GM19193 (cell line): ENCODE measurements around the gene TRAF3IP1.

Experiments used
- POLR2A ChIP-seq: IDR thresholded peaks from 4 replicates; pipeline ENCODE4 v1.6.1; 2011; ENCODE audit not compliant: insufficient read depth, insufficient read length; ENCODE audit errors: extremely low read depth

The TRAF3IP1 gene

GRCh38 chr2:238379096-238379810 is 58.9 kb downstream of the TRAF3IP1 start:
- no peak for TF ChIP-seq POLR2A

DNA sequence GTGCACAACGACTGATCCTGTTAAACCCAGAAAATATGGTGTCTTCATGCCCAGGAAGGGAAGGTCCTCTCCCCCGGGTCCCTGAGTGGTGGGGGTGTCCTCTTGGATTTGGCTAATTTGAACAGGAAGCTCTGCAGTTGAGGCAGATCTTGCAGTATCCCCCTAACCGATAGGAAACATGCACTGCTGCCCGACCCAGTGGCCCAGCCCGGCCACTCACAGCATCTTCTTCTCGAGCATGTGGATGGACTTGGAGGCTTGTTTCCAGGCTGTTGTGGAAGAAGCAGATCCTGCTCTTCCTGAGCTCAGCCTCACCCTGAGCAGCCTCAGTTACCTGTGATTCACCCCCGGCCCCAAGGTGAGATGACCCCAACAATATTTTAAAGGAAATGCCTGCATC is 60.0 kb downstream of the TRAF3IP1 start:
- no peak for TF ChIP-seq POLR2A

DNA sequence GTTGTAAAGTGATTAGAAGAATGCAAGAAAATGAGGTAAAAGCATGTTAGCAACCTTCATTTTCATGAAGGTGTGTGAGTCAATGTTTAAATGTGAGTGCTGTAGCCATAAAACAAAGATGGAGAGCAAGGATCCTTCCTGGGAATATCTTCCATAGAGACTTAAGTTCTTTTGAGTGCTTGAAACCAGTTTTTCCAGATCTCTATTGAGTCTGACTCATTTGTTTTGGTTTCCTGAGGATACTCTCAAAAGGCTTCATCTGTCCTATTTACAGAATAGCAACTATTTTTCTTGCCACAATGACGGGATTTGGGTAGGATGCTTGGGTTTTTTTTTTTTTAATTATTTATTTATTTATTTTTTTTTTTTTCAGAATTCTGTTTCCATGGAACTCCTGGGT is 60.5 kb downstream of the TRAF3IP1 start:
- no peak for TF ChIP-seq POLR2A

GRCh38 chr2:238381341-238382115 is 61.2 kb downstream of the TRAF3IP1 start:
- no peak for TF ChIP-seq POLR2A

DNA sequence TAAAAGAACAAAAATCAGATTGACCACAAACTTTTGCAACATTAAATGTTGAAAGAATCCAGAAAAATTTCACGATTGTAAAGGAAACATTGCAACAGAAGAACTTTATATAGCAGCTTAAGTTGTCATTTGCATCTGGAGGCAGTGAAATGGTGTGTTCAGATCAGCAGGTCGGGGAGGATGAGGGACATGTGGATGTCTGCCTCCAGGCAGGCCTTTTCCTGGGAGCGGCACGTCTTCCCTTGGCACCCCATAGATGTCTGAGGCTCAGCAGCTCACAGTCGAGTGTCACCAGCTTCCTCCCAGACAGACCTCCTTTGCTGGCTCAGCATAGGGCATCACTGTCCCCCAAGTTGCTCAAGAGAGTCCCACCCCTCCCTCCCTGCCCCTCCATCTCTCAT is 62.1 kb downstream of the TRAF3IP1 start:
- TF ChIP-seq POLR2A, result no peak

DNA sequence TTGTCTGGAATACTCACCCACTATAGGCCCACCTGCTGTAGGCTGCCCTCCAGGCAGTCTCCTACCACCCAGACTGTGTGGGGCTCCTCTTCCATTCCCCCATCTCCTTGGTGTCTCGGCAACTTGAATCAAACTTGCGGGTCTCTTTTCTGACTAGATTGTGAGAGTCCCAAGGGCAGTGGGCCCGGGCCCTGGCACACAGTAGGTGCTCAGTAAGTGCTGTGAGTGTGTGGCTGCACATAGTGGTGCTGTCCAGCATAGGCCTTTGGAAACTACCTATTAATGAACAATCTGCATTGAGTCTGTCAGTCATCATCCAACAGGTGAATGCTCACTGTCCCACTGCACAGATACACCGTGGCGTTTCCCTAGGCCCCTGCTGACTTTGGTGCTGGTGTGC is 62.8 kb downstream of the TRAF3IP1 start:
- TF ChIP-seq POLR2A, result no peak

DNA sequence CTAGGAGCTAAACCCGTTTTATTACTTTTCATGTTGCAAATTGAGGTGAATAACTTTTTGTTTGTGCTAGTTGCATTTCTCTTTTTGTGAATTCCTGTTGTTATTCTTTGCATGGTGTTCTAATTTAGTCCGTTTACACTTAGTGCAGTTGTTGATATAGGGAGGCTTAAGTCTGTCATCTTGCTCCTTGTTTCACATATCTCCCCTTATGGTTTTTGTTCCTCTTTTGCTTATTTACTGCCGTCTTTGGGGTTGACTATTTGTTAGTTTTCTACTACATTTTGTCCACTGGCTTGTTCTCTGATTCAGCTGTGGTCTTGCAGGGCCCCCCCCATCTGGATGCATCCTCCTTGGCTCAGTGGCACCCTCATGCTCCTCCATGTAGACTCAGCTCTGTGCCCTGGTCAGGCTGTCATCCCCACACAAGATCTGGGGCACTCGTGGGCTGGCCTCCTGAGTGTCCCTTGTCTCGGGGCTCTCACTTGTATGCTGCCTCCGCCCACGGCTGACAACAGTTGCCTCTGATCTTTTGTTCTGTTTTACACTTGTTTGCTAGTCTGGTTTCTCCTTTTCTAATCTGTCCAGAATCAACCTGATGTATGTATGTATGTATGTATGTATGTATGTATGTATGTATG is 63.5 kb downstream of the TRAF3IP1 start:
- TF ChIP-seq POLR2A, result no peak

- TF ChIP-seq POLR2A, result no peak
Observed at GRCh38 chr2:238387332-238387731, 67.0 kb downstream of the TRAF3IP1 start.

GRCh38 chr2:238388794-238389193 is 68.5 kb downstream of the TRAF3IP1 start:
- TF ChIP-seq POLR2A, result no peak

- no peak for TF ChIP-seq POLR2A
Observed at GRCh38 chr2:238389988-238390589, 69.8 kb downstream of the TRAF3IP1 start.

DNA sequence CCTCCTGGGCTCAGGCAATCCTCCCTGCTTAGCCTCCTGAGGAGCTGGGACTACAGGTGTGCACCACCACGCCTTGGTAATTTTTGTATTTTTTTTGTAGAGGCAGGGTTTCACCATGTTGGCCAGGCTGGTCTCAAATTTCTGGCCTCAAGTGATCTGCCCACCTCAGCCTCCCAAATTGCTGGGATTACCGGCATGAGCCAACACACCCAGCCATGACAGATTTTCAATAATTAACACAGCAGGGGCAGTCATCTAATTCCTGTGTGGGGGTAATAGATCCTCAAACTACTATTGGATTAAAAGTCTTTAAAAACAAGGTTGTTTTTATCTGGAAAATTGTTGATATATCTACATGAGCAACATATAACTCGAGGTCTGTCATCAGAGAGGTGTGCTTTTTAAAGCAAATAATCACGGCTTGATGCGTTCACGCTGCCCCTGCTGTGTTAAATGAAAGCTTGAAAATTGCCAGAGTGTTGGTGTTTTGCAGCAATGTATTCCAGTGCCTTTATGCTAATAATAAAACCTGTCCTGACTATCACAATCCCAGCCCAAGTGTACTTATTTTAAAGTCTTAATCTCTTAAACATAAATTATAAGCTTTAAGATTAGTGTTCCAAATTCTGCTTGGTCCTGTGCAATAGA is 70.8 kb downstream of the TRAF3IP1 start:
- TF ChIP-seq POLR2A, result no peak

- no peak for TF ChIP-seq POLR2A
Observed at GRCh38 chr2:238396663-238397062, 76.3 kb downstream of the TRAF3IP1 start.

DNA sequence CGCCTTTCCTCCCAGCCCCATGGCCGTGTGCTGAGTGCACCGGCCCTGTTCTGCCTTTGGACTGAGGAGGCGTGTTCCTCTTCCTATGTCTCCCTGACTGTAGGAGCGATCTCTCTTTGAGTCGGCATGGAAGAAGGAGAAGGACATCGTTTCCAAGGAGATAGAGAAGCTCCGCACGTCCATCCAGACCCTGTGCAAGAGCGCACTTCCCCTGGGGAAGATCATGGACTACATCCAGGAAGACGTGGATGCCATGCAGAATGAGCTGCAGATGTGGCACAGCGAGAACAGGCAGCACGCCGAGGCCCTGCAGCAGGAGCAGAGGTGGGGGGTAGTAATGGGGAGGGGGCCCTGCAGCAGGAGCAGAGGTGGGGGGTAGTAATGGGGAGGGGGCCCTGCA is 77.0 kb downstream of the TRAF3IP1 start:
- no peak for TF ChIP-seq POLR2A

- TF ChIP-seq POLR2A, result no peak
Observed at GRCh38 chr2:238398577-238398976, 78.3 kb downstream of the TRAF3IP1 start.

DNA sequence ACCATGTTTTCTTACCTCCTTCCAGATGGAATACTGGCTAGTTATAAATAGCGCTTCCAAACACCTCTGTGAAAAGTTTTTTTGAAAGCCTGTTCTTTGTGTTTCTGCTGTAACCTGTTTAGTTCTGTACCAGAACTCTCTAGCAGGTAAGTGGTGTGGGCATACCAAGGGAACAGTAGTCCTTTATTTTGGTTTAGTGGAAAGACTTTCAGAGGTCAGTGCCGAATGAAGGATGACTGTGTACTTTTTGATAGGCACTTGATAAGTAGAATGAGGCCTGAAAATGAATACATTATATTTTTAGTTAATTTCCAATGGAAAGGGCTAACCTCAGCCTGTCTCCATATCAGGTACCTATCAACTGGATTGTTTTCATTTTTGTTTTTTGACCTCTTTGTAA is 78.8 kb downstream of the TRAF3IP1 start:
- TF ChIP-seq POLR2A, result no peak
